Measurements from ENCODE around the gene OTUD5.

OTUD5 gene

DNA sequence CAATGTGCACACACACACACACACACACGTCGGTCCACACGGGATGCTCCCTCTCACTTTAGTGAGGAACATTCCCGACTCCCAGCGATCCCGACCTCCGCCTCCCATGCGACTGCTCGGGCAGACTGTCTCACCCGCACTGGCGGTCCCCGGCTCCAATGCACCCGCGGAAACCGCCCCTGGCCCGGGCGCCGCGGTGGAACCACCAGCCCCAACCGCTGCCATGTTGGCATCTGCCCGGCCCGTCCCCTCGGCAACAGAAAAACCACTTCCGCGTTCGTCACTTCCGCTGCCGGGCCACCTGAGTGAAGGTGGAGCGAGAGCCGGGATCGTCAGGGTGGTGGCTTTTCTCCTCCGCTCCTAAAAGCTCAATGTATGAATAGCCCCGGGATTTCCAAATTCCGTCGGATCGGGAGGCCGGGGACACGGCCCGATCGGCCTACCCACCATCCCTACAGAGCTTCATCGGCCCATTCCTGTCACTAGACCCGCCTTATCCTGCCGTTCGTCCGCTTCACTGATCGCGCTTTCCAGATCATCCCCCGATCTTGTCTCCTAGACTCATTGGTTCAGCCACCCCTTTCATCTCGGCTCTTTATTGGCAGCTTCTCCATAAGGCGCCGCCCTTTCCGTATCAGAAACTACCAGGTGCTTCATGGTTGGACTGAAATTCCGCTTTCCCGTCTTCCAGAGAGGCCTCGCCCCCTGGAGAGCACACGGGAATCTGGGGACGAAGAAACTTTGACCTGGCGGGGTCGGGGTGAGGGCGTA, 45.8 kb downstream of the OTUD5 start, which contains the start of gene SLC35A2:
TSS of gene SLC35A2 (minus strand) at position 235 of the 771 bp plus-strand sequence. CDS start at position 225, 10 bp downstream.
- DNase-seq (ENCODE audit: low read depth): no peak

DNA sequence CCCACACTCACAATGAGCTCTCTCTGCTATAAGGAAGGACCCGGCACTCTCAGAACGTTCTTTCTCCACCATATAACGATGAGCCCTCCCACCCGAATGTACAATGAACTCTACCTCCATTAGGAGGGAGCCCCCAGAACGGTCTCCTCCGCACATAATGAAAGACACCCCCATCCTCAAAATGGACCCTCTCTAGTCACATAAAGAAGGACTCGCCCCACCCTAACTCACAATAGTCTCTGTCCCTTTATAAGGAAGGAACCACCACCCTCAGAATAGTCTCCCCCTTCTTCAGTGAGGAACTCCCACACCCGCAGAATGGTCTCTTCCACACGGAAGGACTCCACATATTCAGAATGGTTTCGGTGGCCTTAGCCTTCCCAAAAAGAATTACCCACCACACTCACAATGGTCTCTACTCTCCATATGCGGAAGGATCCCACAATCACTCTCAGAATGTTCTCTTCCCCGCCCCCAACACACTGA, 46.4 kb downstream of the OTUD5 start:
- DNase-seq (ENCODE audit: low read depth): no peak

DNA sequence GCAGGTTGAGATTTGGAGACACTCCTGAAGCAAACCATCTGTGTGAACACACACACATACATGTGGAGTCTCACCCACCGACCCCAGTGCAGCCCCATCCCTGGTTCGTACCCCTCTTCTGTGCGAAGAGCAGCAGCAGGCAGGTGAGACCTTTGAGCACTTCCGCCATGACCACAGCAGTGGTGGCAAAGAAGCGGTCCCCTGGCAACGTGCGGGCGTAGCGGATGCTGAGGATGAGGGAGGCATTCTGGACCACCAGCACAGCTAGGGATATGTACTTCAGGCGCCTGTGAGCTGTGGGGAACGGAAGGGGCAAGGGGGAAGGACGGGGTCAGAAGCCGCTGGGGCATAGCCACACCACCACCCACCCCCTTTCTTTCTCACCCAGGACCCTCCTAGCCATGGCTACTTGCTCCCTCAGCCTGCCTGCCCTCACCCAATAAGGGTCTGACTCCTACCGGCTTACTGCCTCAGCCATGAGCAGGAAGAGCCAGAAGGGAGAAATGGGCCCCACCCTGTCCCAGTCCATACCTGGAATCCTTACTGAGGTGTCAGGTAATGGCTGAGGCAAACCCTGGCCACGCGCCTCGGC, 47.6 kb downstream of the OTUD5 start:
- DNase-seq (ENCODE audit: low read depth): no peak

DNA sequence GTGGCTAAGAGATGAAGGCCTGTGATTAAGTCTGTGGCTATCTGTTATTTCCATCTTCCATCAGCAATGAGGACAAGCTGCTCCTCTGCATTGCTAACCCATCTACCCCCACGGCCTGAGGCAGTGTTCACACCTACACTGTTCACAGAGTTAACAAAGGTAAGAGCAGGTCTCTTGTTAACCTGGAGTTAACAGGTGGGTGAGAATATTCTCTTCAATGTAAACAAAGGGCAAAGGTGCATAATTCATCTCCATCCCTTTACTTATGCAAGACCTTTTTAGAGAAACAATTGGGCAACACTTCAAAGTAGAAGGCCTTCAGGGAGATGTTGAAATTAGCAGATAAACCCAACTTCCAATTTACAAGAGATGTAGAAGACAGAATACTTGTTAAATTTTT, 48.8 kb downstream of the OTUD5 start:
- DNase-seq (ENCODE audit: low read depth): no peak

DNA sequence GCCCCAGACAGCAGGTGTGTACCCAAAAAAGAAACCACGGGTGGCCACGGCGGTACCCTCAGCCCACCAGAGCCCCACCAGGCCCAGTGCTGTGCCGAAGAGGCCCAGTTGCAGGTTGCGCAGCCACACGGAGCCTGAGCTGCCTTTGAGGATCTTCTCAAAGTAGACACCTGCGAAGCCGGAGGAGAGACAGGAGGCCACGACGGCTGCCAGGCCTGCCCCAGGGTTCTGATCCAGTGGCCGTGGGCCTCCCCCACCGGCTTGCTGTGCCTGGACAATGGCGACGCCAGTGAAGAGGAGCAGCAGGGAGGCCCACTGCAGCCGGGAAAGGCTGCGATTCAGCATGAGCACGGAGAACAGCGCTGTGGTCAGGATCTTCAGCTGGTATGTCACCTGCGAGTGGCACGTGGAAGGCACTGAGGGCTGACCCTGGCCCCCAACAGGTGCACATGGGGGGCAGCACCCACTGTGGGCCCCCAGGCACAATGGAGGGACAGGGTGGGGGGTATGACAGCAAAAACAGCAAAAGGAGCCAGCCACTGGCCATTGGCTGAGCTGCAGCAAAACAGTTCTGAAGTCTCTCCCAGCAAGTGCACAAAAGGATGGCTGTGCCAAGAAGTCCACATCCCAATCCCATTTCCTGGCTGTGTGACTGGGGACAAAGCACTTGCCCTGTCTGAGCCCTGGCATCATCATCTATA, 52.2 kb downstream of the OTUD5 start:
- DNase-seq (ENCODE audit: low read depth): no peak

DNA sequence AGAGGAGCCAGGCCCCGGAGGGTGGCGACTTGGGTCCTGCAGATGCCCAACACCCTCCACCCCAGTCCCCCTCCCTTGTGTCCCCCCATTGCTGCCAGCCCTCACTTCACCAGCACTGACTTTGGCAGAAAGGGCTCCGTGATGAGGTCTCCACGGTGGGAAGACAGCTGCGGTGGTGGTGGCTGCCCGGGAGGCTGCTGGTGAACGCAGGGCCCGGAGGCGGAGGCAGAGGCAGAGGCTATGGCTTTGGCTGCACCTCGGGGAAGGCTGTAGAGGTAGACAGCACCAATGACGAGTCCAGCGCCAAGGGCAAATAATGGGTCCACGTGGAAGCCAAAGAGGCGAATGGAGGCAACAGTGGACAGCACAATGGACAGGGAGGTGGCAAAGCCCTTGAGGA, 52.8 kb downstream of the OTUD5 start:
- no peak for DNase-seq (ENCODE audit: low read depth)

DNA sequence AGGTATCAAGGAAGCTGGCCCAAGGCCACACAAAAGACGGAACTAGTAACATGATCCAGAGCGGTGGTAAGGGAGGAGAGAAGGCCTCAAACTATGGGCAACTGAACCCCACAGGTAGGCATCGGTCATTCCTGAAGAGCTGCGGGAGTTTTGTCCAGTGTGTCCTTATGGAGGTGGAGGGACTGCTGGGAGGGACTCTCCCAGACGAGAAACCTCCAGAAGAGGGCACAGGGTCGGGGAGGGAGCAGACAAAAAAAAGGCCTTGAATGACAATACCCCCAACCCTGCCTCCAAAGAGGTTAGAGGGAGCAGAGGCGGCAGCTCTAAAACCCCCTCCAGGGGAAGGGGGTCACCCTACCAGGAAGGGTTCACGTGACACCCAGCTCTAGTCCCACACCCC, 53.2 kb downstream of the OTUD5 start:
- DNase-seq (ENCODE audit: low read depth): no peak

DNA sequence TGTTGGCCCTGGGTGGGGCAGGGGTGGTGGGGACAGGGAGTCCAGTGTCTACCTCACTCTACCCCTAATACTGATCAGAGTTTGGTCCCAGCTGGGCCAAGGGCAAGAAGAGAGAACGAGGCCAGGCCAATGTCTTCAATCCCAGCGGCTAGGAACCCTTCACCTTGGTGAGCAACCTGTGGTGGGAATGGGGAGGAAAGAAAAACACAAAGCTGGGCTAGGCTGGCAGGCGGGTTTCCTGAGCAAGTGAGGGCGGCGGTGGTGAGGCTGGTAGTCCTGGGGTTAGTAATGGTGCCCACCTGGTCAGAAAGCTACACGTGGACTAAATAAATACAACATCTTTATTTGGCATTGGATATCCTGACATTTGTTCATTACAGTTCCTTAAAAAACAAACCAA, 54.1 kb downstream of the OTUD5 start:
- no peak for DNase-seq (ENCODE audit: low read depth)

DNA sequence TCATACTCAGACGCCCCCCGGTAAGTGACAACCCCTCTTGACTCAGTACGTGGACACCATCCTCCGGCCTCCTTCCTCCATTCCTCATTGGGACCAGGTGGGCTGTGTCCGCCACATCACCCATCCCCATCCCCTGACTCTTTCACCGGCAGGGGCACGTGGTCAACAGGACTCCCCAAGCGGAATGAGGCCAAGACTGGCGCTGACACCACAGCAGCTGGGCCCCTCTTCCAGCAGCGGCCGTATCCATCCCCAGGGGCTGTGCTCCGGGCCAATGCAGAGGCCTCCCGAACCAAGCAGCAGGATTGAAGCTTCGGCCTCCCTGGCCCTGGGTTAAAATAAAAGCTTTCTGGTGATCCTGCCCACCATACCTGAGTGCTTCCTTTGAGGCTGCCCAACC, 54.6 kb downstream of the OTUD5 start:
- DNase-seq (ENCODE audit: low read depth): no peak

DNA sequence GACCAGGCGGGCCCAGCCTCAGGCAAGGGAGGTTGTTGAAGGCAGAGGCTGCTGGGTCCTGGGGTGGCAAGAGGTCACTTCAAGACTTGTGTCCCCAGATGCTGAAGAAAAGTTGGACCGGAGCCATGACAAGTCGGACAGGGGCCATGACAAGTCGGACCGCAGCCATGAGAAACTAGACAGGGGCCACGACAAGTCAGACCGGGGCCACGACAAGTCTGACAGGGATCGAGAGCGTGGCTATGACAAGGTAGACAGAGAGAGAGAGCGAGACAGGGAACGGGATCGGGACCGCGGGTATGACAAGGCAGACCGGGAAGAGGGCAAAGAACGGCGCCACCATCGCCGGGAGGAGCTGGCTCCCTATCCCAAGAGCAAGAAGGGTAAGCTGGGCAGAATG, 55.3 kb downstream of the OTUD5 start:
- no peak for DNase-seq (ENCODE audit: low read depth)

DNA sequence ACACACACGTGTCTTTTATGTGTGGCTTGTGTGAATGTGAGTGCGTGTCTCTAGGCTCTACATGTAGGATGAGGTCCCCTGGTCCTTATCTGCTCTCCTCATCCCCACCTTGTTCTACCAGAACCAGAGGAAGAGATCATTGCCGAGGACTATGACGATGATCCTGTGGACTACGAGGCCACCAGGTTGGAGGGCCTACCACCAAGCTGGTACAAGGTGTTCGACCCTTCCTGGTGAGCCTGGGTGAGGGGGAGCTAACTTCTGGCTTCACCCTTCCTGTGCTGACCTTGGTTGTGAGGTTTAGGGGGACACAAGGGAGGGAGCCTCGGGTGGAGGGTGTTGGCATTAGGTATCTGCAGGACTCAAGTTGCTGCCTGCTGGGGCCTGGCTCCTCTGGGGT, 56.3 kb downstream of the OTUD5 start:
- DNase-seq (ENCODE audit: low read depth): no peak

DNA sequence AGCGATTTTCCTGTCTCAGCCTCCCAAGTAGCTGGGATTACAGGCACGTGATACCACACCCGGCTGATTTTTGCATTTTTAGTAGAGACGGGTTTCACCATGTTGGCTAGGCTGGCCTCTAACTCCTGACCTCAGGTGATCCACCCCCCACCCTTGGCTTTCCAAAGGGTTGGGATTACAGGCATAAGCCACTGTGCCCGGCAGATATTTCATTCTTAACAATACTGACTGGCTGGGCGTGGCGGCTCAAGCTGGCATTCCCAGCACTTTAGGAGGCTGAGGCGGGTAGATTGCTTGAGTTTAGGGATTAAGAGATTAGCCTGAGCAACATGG, 58.4 kb downstream of the OTUD5 start:
- no peak for DNase-seq (ENCODE audit: low read depth)

DNA sequence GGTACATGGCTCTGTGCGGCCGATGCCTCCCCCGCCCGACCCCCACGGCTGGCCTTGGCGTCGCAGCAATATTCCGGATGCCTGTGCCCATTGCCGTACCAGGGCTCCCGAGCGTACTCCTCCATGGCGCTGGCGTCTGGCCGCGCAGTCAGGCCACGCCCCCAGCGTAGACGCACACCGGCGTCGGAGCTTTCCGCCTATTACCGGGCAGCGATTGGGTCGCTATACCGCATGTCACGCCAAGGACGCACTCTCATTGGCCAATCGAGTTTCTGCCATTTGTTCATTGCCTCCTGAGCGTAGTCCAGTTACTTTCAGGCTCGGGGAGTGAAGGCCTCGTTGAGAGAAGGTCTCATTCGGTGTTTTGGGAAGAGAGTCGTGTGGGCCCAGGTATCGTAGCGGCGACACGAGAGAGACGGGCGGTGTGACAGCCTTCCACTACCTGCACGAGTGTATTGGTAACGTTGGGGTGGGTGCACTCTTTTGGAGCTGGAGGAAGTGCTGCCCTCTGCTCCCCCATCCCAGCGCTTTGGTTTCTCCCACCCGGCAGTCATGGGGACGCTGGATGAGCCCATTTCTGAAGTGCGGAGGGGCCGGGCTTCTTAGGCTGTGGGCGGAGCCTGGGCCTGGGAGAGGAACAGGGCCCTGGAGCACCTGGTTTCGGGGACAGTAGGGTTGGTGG, 59.6 kb downstream of the OTUD5 start, which contains the start of the genes PQBP1 and TIMM17B:
TSS of gene PQBP1 (plus strand) at position 306 of the 682 bp plus-strand sequence. CDS start 580 bp downstream, outside the sequence.
TSS of gene TIMM17B (minus strand) at position 144 of the 682 bp plus-strand sequence. CDS start at position 125, 19 bp downstream.
- DNase-seq (ENCODE audit: low read depth): peak; percentile 90

DNA sequence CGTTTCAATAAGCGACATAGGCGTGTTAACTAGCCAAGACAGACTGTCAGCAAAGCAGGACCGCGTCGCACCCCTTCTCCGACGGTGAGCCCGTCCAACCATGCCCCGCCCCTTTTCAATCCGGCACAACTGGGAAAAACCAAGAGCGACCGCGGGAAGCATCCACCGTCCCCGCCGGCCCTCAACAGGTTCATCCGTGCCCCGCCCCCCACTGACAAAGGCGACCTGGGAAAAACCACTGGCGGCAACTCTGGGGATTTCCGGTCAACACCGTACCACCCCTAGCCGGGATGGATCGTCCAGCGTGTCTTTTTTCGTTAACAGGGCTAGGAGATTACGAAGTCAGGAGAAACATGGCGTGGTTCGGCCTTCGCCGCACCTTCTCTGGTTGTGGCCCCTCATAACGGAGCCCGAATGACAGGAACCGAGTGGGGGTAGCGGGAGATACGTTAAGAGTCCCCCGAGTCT, 60.2 kb downstream of the OTUD5 start:
- no peak for DNase-seq (ENCODE audit: low read depth)

DNA sequence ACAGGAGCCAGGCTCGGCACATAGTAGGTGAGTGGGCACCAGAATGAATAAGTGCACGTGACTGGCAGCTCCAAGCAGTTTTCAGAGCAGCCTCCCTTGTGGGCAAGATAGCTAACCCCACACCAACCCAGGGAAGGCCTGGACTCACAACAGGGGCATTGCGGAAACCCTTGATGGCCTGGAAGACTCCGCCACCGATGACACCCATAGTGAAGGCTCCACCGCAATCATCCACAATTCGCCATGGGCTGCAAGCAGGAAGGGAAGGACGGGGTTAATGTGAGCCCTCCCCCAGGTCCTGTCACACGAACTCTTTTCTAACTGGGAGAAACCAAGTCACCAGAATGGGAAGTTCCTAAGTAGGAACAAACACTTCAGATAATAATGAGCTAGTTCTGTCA, 60.8 kb downstream of the OTUD5 start:
- DNase-seq (ENCODE audit: low read depth): no peak

DNA sequence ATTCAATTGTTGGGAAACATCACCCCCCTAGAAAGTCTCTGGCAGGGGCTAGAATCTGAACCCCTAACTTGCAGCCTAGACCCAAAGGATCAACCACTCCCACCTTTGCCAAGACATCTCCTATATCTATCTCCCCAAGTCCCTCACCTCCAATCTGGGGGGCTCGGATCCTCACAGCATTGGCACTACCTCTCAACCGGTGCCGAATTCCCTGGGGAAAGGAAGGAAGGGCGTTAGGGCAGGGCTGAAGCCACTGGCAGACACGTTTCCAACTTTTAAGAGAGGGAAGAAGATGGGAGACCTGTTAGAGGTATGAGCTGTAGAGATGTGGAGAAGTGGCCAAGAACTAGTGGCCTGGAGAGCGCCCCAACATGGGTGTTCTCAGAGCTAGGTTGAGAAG, 62.5 kb downstream of the OTUD5 start:
- DNase-seq (ENCODE audit: low read depth): no peak

DNA sequence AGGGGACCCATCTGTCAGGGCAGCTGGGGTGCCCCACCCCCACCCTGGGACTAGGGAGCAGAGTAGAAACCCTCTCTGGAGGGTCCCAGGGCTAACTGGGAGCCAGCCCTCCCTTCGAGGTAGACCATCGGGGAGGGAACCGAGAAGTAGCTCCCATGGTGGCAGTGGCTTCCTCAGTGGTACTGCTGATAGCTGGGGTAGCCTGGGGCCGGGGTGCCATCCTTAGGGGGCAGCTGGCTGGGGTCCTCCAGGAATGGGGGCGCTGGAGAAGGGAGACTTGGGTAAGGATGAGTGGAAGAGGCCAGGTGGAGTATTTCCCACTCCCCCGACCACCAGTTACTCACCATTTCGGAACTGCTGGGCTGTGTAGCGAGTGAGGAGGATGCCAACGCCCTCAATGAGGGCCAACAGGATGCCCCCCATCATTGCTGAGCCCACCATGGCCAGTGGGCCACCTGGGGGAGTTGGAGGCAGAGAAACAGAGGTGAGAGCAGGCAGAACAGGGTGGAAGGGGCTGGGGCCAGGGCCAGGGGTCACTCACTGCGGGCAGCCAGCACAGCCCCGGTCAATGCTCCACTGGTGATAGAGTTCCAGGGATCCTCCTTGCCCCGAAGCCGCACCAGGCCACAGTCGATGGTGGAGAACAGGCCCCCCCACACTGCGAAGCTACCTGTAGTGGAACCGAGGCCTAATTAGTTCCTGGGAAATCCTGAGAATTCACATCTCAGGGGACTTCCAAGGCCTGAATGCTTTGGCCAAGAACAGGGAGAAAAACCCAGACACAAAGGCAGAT, 63.7 kb downstream of the OTUD5 start:
- DNase-seq (ENCODE audit: low read depth): no peak

DNA sequence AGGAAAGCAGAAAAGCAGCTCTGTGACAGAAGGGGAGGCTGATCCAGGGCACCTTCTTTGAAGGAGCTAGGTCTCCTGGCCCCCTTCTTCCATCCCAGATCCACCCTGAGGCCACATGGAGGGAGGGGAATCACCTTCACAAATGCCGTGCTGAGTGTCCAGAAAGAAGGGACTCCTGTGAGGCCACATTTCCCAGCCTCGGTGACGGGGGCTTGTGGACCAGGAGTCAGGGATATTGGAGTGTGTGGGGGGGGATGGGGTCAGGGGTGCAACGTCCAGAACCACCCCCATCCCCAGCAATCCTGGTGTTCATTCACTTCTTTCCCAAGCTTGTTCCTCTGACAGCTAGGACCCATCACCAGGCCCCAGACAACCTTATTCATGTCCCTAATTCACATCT, 64.5 kb downstream of the OTUD5 start:
- DNase-seq (ENCODE audit: low read depth): no peak

DNA sequence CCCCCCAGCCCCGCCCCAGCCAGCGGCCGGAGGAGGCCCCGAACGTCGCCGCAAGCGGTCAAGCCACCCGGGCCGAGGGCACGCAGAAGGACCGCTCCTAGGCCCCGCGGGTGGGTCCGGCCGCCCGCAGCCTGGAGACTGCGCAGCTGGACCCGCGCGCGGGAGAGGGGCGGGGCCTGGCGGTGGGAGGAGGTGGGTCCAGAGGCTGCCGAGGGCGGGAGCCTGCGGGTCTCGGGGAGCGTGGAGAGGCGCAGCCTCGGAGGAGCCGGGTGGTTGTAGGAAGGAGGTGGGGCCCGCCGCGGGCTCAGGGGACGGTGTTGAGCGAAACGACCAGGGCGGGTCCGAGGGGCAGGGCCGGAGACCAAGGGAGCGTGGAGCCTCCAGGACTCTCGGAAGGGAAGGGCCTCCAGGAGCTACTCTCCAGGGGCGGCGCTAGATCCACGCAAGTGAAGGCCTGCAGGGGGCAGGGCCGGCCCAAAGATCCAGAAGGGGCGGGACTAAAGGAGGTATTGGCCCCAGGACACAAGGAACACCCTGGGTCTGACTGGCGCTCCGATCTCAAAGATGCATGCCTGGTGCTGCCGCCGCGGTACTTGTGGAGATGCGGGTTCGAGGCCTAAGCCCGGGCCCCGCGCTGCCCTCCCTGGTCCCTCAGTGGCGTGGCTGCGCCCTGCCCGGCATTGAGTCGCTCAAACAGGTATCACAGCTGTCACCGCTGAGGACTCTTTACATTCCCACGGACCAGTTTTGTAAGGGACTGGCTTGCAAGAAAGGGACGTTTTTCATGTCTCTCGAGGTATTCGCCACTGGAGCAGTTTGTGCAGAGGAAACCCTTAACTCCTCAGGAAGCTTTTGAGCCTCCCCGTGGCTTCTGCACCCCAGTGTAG, 65.8 kb downstream of the OTUD5 start:
- peak; percentile 50 for DNase-seq (ENCODE audit: low read depth)

DNA sequence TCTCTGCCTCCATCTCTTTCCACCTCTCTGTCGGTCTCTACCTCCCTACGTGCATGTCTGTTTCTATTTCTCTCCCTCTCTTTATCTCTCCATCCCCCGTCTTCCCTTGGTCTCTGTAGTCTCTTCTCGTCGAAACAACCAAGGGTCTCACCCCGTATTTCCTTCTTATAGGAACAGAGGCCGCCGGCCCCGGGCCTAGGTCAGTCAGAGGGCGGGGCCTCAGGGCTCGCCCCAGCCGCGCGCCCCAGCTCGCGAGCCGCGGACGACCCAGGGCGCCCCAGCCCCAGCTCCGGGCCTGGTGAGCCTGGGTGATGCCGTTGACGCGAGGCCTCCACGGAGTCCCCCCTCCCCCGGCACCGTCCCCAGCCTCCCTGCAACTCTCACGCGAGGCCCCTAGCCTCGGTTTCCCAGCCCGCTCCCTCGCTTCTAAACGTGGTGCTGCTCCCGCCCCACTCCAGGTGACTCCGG, 66.4 kb downstream of the OTUD5 start:
- DNase-seq (ENCODE audit: low read depth): no peak

All from GM04503 (cell line).